ENCODE results near the gene WDR64. TPM values are rescaled to one million over a fixed set of nuclear protein-coding genes. Genes with fewer than 3 reads are reported as not detected.

The WDR64 gene
- total and polyA plus RNA-seq, 11 donors: not detected

DNA sequence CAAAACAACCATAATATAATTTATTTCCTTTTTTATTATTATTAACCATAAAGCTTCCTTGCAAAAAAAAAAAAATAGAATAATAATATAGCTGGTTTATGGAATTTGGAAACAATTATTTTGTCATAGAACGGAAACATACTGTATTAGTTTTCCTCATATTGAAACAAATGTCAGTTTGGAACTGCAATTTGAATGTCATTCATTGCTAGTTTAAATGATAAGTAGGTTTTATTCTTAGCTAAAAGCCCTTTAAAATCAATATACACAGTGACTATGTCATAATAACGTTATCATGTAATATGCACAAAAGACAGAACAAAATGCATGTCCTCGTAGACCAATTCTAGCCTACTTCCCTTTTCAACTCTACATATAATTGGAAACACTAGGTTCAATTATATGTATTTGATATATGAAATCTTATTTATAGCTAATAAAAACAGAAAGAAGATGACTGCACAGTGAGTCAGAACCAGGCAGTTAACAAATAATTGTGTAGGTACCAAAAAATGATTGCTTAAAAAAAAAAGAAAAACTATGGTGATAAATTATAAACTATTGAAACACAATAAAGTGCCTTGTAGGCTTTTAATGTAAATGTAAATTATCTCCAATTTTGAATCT is 110.7 kb downstream of the WDR64 start:
- H3K27me3 ChIP-seq: no peaks in the 10 kb centered on the region
- no peak overlapping the region for H3K4me3 ChIP-seq
- H3K4me1 ChIP-seq: no peaks in the 10 kb centered on the region
- no peaks in the 10 kb centered on the region for H3K9me3 ChIP-seq
- no peak for DNase-seq
- no peak for ATAC-seq
- no peaks in the 10 kb centered on the region for H3K36me3 ChIP-seq
- intact Hi-C loops (cut with DNase I): no loop called here
- TF ChIP-seq POLR2A (IDR thresholded peaks at IDR 0.05): no peak
- TF ChIP-seq, protein P1, sequence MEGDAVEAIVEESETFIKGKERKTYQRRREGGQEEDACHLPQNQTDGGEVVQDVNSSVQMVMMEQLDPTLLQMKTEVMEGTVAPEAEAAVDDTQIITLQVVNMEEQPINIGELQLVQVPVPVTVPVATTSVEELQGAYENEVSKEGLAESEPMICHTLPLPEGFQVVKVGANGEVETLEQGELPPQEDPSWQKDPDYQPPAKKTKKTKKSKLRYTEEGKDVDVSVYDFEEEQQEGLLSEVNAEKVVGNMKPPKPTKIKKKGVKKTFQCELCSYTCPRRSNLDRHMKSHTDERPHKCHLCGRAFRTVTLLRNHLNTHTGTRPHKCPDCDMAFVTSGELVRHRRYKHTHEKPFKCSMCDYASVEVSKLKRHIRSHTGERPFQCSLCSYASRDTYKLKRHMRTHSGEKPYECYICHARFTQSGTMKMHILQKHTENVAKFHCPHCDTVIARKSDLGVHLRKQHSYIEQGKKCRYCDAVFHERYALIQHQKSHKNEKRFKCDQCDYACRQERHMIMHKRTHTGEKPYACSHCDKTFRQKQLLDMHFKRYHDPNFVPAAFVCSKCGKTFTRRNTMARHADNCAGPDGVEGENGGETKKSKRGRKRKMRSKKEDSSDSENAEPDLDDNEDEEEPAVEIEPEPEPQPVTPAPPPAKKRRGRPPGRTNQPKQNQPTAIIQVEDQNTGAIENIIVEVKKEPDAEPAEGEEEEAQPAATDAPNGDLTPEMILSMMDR (IDR thresholded peaks at IDR 0.05): no peak
- 78 to 87% (median 83%) methylated on average over 3 of the region's 3 CpGs for WGBS, 4 donors
- no peak overlapping the region for H3K27ac ChIP-seq

DNA sequence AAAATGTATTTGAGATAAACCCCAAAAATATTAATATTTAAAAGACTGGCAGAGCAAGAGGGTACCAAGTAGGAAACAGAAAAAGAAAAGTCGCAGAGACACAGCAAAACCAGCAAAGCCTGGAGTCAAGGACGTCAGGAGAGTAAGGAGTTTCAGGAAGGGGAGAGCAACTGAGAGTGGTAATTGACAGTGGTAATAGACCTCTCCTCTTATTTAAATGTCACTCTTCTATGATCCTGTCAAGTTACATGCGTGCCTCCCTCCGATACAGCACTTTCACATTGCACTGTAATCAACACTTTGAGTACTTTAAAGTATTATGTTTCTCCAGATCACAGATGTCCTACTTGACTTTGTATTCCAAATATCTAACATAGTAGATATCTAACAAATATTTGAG is 113.3 kb downstream of the WDR64 start:
- intact Hi-C loops (cut with DNase I): no loop called here

DNA sequence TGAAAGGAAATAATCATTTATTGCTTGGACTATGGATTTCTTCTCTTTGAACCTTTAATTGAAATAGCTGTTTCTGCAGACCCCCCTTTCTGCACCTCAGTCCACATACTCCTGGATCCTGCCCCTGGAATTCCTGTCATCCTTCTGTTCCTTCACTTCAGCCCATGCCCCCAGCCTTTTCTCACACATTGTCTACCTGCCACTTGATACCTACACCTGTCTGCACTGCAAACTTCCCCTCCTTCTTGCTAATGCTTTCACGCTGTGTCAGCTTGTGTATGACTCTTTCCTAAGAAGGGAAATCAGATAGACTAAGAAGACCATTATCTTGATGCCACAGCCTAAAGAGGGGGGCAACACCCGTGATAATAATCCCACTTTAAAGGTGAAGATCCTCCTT is 115.7 kb downstream of the WDR64 start:
- TF ChIP-seq, protein P1 (IDR thresholded peaks at IDR 0.05): no peak
- no peak for TF ChIP-seq POLR2A (IDR thresholded peaks at IDR 0.05)
- 56 to 68% (median 62%) methylated on average over 2 of the region's 2 CpGs for WGBS, 4 donors
- ATAC-seq: no peak
- no peaks in the 10 kb centered on the region for H3K27me3 ChIP-seq
- H3K9me3 ChIP-seq: no peaks in the 10 kb centered on the region
- no peak for DNase-seq
- intact Hi-C loops (cut with DNase I): no loop called here
- no peak overlapping the region for H3K4me3 ChIP-seq
- no peaks in the 10 kb centered on the region for H3K4me1 ChIP-seq
- H3K36me3 ChIP-seq: no peaks in the 10 kb centered on the region
- H3K27ac ChIP-seq: no peak overlapping the region

More for the DNA sequence above, 113.3 kb downstream of the WDR64 start:
- H3K4me3 ChIP-seq: no peak overlapping the region
- DNase-seq (no peak), ATAC-seq (no peak)
- 55 to 68% (median 58%) methylated on average over 4 of the region's 4 CpGs for WGBS, 4 donors
- TF ChIP-seq POLR2A (IDR thresholded peaks at IDR 0.05): no peak
- TF ChIP-seq, protein P1 (IDR thresholded peaks at IDR 0.05): no peak
- H3K27me3 ChIP-seq: no peaks in the 10 kb centered on the region
- H3K36me3 ChIP-seq: no peaks in the 10 kb centered on the region
- H3K9me3 ChIP-seq: no peaks in the 10 kb centered on the region
- H3K4me1 ChIP-seq: no peaks in the 10 kb centered on the region
- H3K27ac ChIP-seq: no peak overlapping the region

DNA sequence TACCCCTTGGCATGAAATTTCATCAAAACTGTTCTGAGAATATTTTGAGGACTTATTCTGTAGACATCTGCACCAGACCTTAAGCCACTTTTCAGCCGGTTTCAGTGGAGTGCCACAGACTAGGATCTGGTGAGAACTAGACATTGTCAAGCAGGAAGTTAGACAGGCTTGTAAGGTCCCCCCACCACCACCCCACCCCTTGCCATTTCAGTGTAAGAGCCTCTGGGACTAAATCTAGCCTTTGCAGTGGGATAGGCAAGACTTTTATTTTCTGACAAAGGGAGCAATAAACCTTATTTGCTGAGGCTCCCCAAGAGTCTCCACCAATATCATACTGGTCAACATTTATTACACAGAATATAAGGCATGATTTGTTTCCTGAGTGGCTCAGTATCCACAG is 118.0 kb downstream of the WDR64 start:
- no peaks in the 10 kb centered on the region for H3K27me3 ChIP-seq
- DNase-seq (no peak), ATAC-seq (no peak)
- WGBS, 4 donors: 0 to 13% (median 6%) methylated on average over 1 of the region's 1 CpG
- TF ChIP-seq POLR2A (IDR thresholded peaks at IDR 0.05): no peak
- TF ChIP-seq, protein P1 (IDR thresholded peaks at IDR 0.05): no peak
- intact Hi-C loops (cut with DNase I): no loop called here
- no peak overlapping the region for H3K27ac ChIP-seq
- no peaks in the 10 kb centered on the region for H3K4me1 ChIP-seq
- no peak overlapping the region for H3K4me3 ChIP-seq
- H3K36me3 ChIP-seq: no peaks in the 10 kb centered on the region
- H3K9me3 ChIP-seq: no peaks in the 10 kb centered on the region

Measured in heart left ventricle (tissue), 16 donors.